HCT116 (cell line): Measurements from ENCODE around the gene PPP1R1C. TPM values are rescaled to one million over a fixed set of nuclear protein-coding genes. Genes with fewer than 3 reads are reported as not detected.

Experiments
- ATAC-seq: fragments of 200-7000 bp; cut with Tn5 transposase; 2 replicates; pipeline ENCODE4 v1.9.1; 2020; ENCODE audit warnings: mild to moderate bottlenecking, moderate library complexity
- BruUV-seq: library from RNA; stranded (reverse); fragments of 400-500 nt; replicated peaks from 2 replicates; lab custom pipeline; 2021; lab: Mats Ljungman, UMichigan
- CTCF ChIA-PET: fragments of 300-600 bp; sonication (Branson Sonifier 250); formaldehyde crosslinking; loops from one replicate; lab custom pipeline; 2021; ENCODE audit warnings: antibody characterized with exemption; lab: Charles Lee
- POLR2A ChIA-PET: fragments of 300-600, 350-600 bp; sonication (Branson Sonifier 250); formaldehyde crosslinking; loops from one replicate; lab custom pipeline; 2021; ENCODE audit warnings: antibody characterized with exemption; lab: Charles Lee
- RAD21 ChIA-PET, 2 experiments: fragments of 300-600 bp; sonication (Branson Sonifier 250); formaldehyde crosslinking; loops; one replicate each; lab custom pipeline; 2023; ENCODE audit warnings: low total read pairs in 2 of 2; ENCODE audit not compliant: uncharacterized antibody in 2 of 2, unreplicated experiment in 2 of 2, low non-redundant PET in 1 of 2; lab: Charles Lee
- DNase-seq: peaks from one replicate; pipeline ENCODE4 v3.0.0-alpha.2; 2010; ENCODE audit warnings: low read depth, low spot score
- H2AFZ ChIP-seq: fragments of 200-600 bp; shearing (Covaris generic), sonication (generic); 2 replicates; pipeline ENCODE4 v1.6.1; 2017; ENCODE audit warnings: low read depth, mixed run types, mixed read lengths, antibody characterized with exemption, low read length; ENCODE audit not compliant: poor library complexity, severe bottlenecking
- H3K27ac ChIP-seq: 2 replicates; pipeline ENCODE4 v1.5.1; 2012; ENCODE audit warnings: low read depth, low read length
- H3K27me3 ChIP-seq: fragments of 200-600 bp; sonication (generic); 2 replicates; pipeline ENCODE4 v1.6.1; 2016; ENCODE audit warnings: mixed run types, low read length, mixed read lengths; ENCODE audit not compliant: insufficient read depth
- H3K36me3 ChIP-seq, 2 experiments: fragments of 200-500 bp in 1 of 2; fragments of 200-600 bp in 1 of 2; sonication (Bioruptor generic) in 1 of 2; sonication (generic) in 1 of 2; 2 replicates each; pipeline versions ENCODE4 v1.5.1 to v1.6.1; 2014 to 2016; ENCODE audit warnings: low read length in 2 of 2, inconsistent platforms in 1 of 2, mixed read lengths in 1 of 2, mixed run types in 1 of 2; ENCODE audit not compliant: insufficient read depth in 2 of 2, control insufficient read depth in 1 of 2
- H3K4me1 ChIP-seq, 2 experiments: fragments of 200-600 bp in 1 of 2; sonication (generic) in 1 of 2; 2 replicates each; pipeline versions ENCODE4 v1.5.1 to v1.6.1; 2012 to 2017; ENCODE audit warnings: low read length in 2 of 2, inconsistent platforms in 1 of 2, mild to moderate bottlenecking in 1 of 2, mixed read lengths in 1 of 2, mixed run types in 1 of 2, moderate library complexity in 1 of 2; ENCODE audit not compliant: insufficient read depth in 2 of 2, control insufficient read depth in 1 of 2
- H3K4me2 ChIP-seq: fragments of 200-600 bp; sonication (generic); 2 replicates; pipeline ENCODE4 v1.6.1; 2017; ENCODE audit warnings: mixed run types, low read length, mixed read lengths
- H3K4me3 ChIP-seq, 2 experiments: fragments of 200-600 bp in 1 of 2; sonication (generic) in 1 of 2; replicated peaks in 1 of 2; 2 replicates each; pipeline ENCODE4 v1.5.1; 2011 to 2016; ENCODE audit warnings: low read length in 2 of 2, control low read depth in 1 of 2, low read depth in 1 of 2, mild to moderate bottlenecking in 1 of 2, mixed read lengths in 1 of 2, mixed run types in 1 of 2
- H3K79me2 ChIP-seq: fragments of 200-600 bp; sonication (generic); 2 replicates; pipeline ENCODE4 v1.6.1; 2017; ENCODE audit warnings: mild to moderate bottlenecking, mixed run types, low read length, moderate library complexity, mixed read lengths; ENCODE audit not compliant: insufficient read depth
- H3K9ac ChIP-seq: fragments of 200-600 bp; sonication (generic); 2 replicates; pipeline ENCODE4 v1.6.1; 2016; ENCODE audit warnings: low read length, mixed read lengths
- H3K9me2 ChIP-seq: fragments of 200-600 bp; sonication (generic), shearing (Covaris generic); 2 replicates; pipeline ENCODE4 v1.6.1; 2017; ENCODE audit warnings: mixed run types, mild to moderate bottlenecking, moderate library complexity; ENCODE audit not compliant: insufficient read depth
- H3K9me3 ChIP-seq, 2 experiments: fragments of 200-500 bp in 1 of 2; fragments of 200-600 bp in 1 of 2; sonication (Bioruptor generic) in 1 of 2; sonication (generic) in 1 of 2; 2 replicates each; pipeline ENCODE4 v1.6.1; 2014 to 2017; ENCODE audit warnings: low read length in 2 of 2, mixed read lengths in 2 of 2, inconsistent platforms in 1 of 2, low read depth in 1 of 2, mild to moderate bottlenecking in 1 of 2, mixed run types in 1 of 2, moderate library complexity in 1 of 2; ENCODE audit not compliant: control insufficient read depth in 1 of 2, insufficient read depth in 1 of 2
- H4K20me1 ChIP-seq: fragments of 200-600 bp; sonication (generic), shearing (Covaris generic); 2 replicates; pipeline ENCODE4 v1.6.1; 2017; ENCODE audit warnings: mixed run types, mild to moderate bottlenecking, moderate library complexity; ENCODE audit not compliant: insufficient read depth
- CBX3 ChIP-seq: IDR thresholded peaks from 2 replicates; pipeline ENCODE4 v1.6.1; 2012; ENCODE audit warnings: low read depth
- EGR1 ChIP-seq: IDR thresholded peaks from 2 replicates; pipeline ENCODE4 v1.6.1; 2012; ENCODE audit warnings: low read depth
- ELF1 ChIP-seq: IDR thresholded peaks from 2 replicates; pipeline ENCODE4 v1.6.1; 2012; ENCODE audit warnings: low read depth, borderline replicate concordance
- EZH2 ChIP-seq: fragments of 200-600 bp; sonication (generic); IDR thresholded peaks from 2 replicates; pipeline ENCODE4 v1.6.1; 2017; ENCODE audit warnings: antibody characterized with exemption, mixed run types
- EZH2phosphoT487 ChIP-seq: fragments of 200-600 bp; IDR thresholded peaks from 2 replicates; pipeline ENCODE4 v1.6.1; 2018; ENCODE audit warnings: antibody characterized with exemption, borderline replicate concordance
- FOSL1 ChIP-seq: IDR thresholded peaks from 2 replicates; pipeline ENCODE4 v1.6.1; 2012; ENCODE audit warnings: low read depth
- JUND ChIP-seq: IDR thresholded peaks from 2 replicates; pipeline ENCODE4 v1.6.1; 2012
- POLR2A ChIP-seq: IDR thresholded peaks from 2 replicates; pipeline ENCODE4 v1.7.0; 2011; ENCODE audit warnings: borderline replicate concordance; ENCODE audit not compliant: insufficient read depth, insufficient read length; ENCODE audit errors: extremely low read depth
- POLR2AphosphoS5 ChIP-seq: IDR thresholded peaks from 2 replicates; pipeline ENCODE4 v1.6.1; 2011; ENCODE audit warnings: mild to moderate bottlenecking, low read depth, low read length, moderate library complexity
- RAD21 ChIP-seq: IDR thresholded peaks from 2 replicates; pipeline ENCODE4 v1.6.1; 2012; ENCODE audit warnings: low read depth, mild to moderate bottlenecking
- SIN3A ChIP-seq: IDR thresholded peaks from 2 replicates; pipeline ENCODE4 v1.6.1; 2012; ENCODE audit warnings: low read depth
- SP1 ChIP-seq: IDR thresholded peaks from 2 replicates; pipeline ENCODE4 v1.6.1; 2012; ENCODE audit warnings: low read depth
- SRF ChIP-seq: IDR thresholded peaks from 2 replicates; pipeline ENCODE4 v1.6.1; 2012; ENCODE audit warnings: low read depth
- TCF7L2 ChIP-seq: IDR thresholded peaks from 2 replicates; pipeline ENCODE4 v1.7.0; 2011; ENCODE audit warnings: borderline replicate concordance, inconsistent platforms; ENCODE audit not compliant: insufficient read depth, insufficient read length; ENCODE audit errors: extremely low read depth
- YY1 ChIP-seq: IDR thresholded peaks from 2 replicates; pipeline ENCODE4 v1.6.1; 2011; ENCODE audit warnings: low read length, low read depth, moderate library complexity, mild to moderate bottlenecking; ENCODE audit not compliant: insufficient replicate concordance; ENCODE audit errors: extremely low read depth
- ZNF274 ChIP-seq: fragments of 200-500 bp; sonication (Bioruptor generic); IDR thresholded peaks from 2 replicates; pipeline ENCODE4 v1.6.1; 2014; ENCODE audit warnings: mild to moderate bottlenecking, low read depth, low read length, inconsistent platforms
- intact Hi-C: fragments of 100-400 bp; cut with micrococcal nuclease; formaldehyde crosslinking; loops from 2 replicates; pipeline ENCODE4 v1.10.0; 2022
- total RNA-seq: library from RNA; stranded (reverse); gene quantifications from one replicate; pipeline ENCODE4 v1.2.1, GENCODE V29; 2021; ENCODE audit not compliant: unreplicated experiment
- TF ChIP-seq, protein P1 (sequence below): IDR thresholded peaks from 2 replicates; pipeline ENCODE4 v1.6.1; 2012
- TF ChIP-seq, protein P2 (sequence below), 3 experiments: fragments of 200-600 bp in 1 of 3; sonication (generic) in 1 of 3; IDR thresholded peaks in 2 of 3; conservative IDR thresholded peaks in 1 of 3; 2 replicates each; pipeline ENCODE4 v1.5.1; 2012 to 2017; ENCODE audit warnings: low read depth in 2 of 3, low read length in 2 of 3, antibody characterized with exemption in 1 of 3, borderline replicate concordance in 1 of 3, control low read depth in 1 of 3, mild to moderate bottlenecking in 1 of 3, mixed read lengths in 1 of 3, mixed run types in 1 of 3, moderate library complexity in 1 of 3; ENCODE audit not compliant: insufficient read depth in 1 of 3
- TF ChIP-seq, protein P3 (sequence below): IDR thresholded peaks from 2 replicates; pipeline ENCODE4 v1.6.1; 2011; ENCODE audit warnings: mild to moderate bottlenecking, low read length, moderate library complexity; ENCODE audit not compliant: insufficient replicate concordance; ENCODE audit errors: extremely low read depth
- TF ChIP-seq, protein P4 (sequence below): IDR thresholded peaks from 2 replicates; pipeline ENCODE4 v1.6.1; 2012
- TF ChIP-seq, protein P5 (sequence below): IDR thresholded peaks from 2 replicates; pipeline ENCODE4 v1.6.1; 2012; ENCODE audit warnings: low read depth

PPP1R1C gene
- total RNA-seq, 1 experiment from 2014 or later: 17.8 TPM

DNA sequence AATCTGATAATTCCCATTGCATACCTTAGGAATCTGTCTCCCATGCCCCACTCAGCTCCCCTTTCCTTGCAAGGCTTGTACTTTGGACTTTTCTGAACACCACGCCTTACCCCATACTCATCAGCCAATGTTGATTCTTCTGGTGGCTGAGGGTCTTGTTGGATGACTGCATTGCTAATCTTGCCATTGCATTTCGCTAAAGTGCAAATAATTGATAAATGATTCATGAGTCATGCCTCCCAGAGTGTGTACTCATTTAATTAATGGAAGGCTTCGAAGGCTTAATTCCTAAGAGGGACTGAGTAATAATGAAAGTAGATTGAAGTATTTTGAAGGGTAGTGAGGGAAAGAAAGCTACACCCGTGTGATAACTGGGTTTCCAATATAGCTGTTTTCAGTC is 28.0 kb upstream of the PPP1R1C start:
- intact Hi-C loops: no loop called here
- Histone ChIP-seq H3K27me3 (no peaks in the 10 kb centered on the region), H3K4me2 (peak overlapping the region; percentile 73), H3K4me1 (peaks cover 66 to 77% of the 10 kb centered on the region in 2 experiments), H3K4me3 (peak overlapping the region in 1 of 2 experiments; percentile 35; a peak in 2 of 4 replicates), H3K27ac (peak overlapping the region; percentile 98), H3K36me3 (no peaks in the 10 kb centered on the region; a peak in 1 of 4 replicates), H3K9ac (peak overlapping the region; percentile 51), H2AFZ (peak overlapping the region; percentile 10), H3K79me2 (peaks cover 37% of the 10 kb centered on the region), H3K9me3 (no peaks in the 10 kb centered on the region), H3K9me2 (no peaks in the 10 kb centered on the region), H4K20me1 (no peaks in the 10 kb centered on the region)
- BruUV-seq: no TSS peak
- POLR2A ChIA-PET: no interaction called here
- ATAC-seq (peak; percentile 55), DNase-seq (no peak)
- CTCF ChIA-PET: interaction anchor here (0.9 kb wide), 1 partner anchor 220 kb away, joined by 3 read pairs; no protein-coding TSS in a partner anchor
- RAD21 ChIA-PET: no interaction called here
- TF ChIP-seq, protein P1, sequence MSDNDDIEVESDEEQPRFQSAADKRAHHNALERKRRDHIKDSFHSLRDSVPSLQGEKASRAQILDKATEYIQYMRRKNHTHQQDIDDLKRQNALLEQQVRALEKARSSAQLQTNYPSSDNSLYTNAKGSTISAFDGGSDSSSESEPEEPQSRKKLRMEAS: no peak
- TF ChIP-seq SP1: peak; percentile 57
- peak; percentile 60; the same call in 1 of the 2 replicates for TF ChIP-seq JUND
- no peak for TF ChIP-seq EGR1
- no peak for TF ChIP-seq TCF7L2
- TF ChIP-seq, protein P2, sequence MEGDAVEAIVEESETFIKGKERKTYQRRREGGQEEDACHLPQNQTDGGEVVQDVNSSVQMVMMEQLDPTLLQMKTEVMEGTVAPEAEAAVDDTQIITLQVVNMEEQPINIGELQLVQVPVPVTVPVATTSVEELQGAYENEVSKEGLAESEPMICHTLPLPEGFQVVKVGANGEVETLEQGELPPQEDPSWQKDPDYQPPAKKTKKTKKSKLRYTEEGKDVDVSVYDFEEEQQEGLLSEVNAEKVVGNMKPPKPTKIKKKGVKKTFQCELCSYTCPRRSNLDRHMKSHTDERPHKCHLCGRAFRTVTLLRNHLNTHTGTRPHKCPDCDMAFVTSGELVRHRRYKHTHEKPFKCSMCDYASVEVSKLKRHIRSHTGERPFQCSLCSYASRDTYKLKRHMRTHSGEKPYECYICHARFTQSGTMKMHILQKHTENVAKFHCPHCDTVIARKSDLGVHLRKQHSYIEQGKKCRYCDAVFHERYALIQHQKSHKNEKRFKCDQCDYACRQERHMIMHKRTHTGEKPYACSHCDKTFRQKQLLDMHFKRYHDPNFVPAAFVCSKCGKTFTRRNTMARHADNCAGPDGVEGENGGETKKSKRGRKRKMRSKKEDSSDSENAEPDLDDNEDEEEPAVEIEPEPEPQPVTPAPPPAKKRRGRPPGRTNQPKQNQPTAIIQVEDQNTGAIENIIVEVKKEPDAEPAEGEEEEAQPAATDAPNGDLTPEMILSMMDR (IDR thresholded peaks at IDR 0.05 in 2 of 3, conservative IDR thresholded peaks at IDR 0.05 in 1 of 3; ENCODE audit: borderline replicate concordance in 1 of 3, insufficient read depth in 1 of 3, low read depth in 2 of 3, low read length in 2 of 3): no peak
- no peak for TF ChIP-seq EZH2
- TF ChIP-seq YY1: peak; percentile 3
- no peak for TF ChIP-seq RAD21
- TF ChIP-seq POLR2A: no peak
- no peak for TF ChIP-seq SRF
- no peak for TF ChIP-seq ELF1
- TF ChIP-seq CBX3: peak; percentile 63; the same call in 1 of the 2 replicates
- TF ChIP-seq, protein P3, sequence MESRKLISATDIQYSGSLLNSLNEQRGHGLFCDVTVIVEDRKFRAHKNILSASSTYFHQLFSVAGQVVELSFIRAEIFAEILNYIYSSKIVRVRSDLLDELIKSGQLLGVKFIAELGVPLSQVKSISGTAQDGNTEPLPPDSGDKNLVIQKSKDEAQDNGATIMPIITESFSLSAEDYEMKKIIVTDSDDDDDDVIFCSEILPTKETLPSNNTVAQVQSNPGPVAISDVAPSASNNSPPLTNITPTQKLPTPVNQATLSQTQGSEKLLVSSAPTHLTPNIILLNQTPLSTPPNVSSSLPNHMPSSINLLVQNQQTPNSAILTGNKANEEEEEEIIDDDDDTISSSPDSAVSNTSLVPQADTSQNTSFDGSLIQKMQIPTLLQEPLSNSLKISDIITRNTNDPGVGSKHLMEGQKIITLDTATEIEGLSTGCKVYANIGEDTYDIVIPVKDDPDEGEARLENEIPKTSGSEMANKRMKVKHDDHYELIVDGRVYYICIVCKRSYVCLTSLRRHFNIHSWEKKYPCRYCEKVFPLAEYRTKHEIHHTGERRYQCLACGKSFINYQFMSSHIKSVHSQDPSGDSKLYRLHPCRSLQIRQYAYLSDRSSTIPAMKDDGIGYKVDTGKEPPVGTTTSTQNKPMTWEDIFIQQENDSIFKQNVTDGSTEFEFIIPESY: no peak
- TF ChIP-seq SIN3A: no peak
- TF ChIP-seq EZH2phosphoT487: no peak
- TF ChIP-seq, protein P4, sequence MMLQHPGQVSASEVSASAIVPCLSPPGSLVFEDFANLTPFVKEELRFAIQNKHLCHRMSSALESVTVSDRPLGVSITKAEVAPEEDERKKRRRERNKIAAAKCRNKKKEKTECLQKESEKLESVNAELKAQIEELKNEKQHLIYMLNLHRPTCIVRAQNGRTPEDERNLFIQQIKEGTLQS: no peak
- no peak for TF ChIP-seq ZNF274
- TF ChIP-seq POLR2AphosphoS5: no peak
- TF ChIP-seq FOSL1: peak; percentile 67
- TF ChIP-seq, protein P5, sequence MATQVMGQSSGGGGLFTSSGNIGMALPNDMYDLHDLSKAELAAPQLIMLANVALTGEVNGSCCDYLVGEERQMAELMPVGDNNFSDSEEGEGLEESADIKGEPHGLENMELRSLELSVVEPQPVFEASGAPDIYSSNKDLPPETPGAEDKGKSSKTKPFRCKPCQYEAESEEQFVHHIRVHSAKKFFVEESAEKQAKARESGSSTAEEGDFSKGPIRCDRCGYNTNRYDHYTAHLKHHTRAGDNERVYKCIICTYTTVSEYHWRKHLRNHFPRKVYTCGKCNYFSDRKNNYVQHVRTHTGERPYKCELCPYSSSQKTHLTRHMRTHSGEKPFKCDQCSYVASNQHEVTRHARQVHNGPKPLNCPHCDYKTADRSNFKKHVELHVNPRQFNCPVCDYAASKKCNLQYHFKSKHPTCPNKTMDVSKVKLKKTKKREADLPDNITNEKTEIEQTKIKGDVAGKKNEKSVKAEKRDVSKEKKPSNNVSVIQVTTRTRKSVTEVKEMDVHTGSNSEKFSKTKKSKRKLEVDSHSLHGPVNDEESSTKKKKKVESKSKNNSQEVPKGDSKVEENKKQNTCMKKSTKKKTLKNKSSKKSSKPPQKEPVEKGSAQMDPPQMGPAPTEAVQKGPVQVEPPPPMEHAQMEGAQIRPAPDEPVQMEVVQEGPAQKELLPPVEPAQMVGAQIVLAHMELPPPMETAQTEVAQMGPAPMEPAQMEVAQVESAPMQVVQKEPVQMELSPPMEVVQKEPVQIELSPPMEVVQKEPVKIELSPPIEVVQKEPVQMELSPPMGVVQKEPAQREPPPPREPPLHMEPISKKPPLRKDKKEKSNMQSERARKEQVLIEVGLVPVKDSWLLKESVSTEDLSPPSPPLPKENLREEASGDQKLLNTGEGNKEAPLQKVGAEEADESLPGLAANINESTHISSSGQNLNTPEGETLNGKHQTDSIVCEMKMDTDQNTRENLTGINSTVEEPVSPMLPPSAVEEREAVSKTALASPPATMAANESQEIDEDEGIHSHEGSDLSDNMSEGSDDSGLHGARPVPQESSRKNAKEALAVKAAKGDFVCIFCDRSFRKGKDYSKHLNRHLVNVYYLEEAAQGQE: no peak
